HepG2 (cell line): ENCODE data around the gene MTR. TPM values are rescaled to one million over a fixed set of nuclear protein-coding genes. Genes with fewer than 3 reads are reported as not detected.

ENCODE experiments used
- ARNTL ChIP-seq: sonication (generic); formaldehyde crosslinking; IDR thresholded peaks from 2 replicates; pipeline ENCODE4 v1.4.0; 2020; ENCODE audit warnings: mild to moderate bottlenecking, missing genetic modification reagents
- HHEX ChIP-seq: IDR thresholded peaks from 2 replicates; pipeline ENCODE4 v1.6.1; 2016; ENCODE audit warnings: control low read depth
- JUNB ChIP-seq: sonication (generic); formaldehyde crosslinking; IDR thresholded peaks from 2 replicates; pipeline ENCODE4 v1.8.0; 2022; ENCODE audit warnings: missing genetic modification reagents, mild to moderate bottlenecking, borderline replicate concordance
- KLF9 ChIP-seq: IDR thresholded peaks from 2 replicates; pipeline ENCODE4 v1.6.1; 2016; ENCODE audit warnings: low read depth
- MED13 ChIP-seq: sonication (generic); formaldehyde crosslinking; IDR thresholded peaks from 2 replicates; pipeline ENCODE4 v1.5.0; 2020; ENCODE audit warnings: missing genetic modification reagents
- SALL2 ChIP-seq: sonication (generic); formaldehyde crosslinking; IDR thresholded peaks from 2 replicates; pipeline ENCODE4 v1.8.1; 2023; ENCODE audit warnings: mild to moderate bottlenecking, missing genetic modification reagents, inconsistent platforms
- SSRP1 ChIP-seq: IDR thresholded peaks from 2 replicates; pipeline ENCODE4 v1.6.1; 2016; ENCODE audit warnings: control low read depth
- TFE3 ChIP-seq: IDR thresholded peaks from 2 replicates; pipeline ENCODE4 v1.6.1; 2016
- ZNF30 ChIP-seq: sonication (generic); formaldehyde crosslinking; IDR thresholded peaks from 2 replicates; pipeline ENCODE4 v1.5.0; 2020; ENCODE audit warnings: mild to moderate bottlenecking, missing genetic modification reagents
- ZNF607 ChIP-seq: sonication (generic); formaldehyde crosslinking; IDR thresholded peaks from 2 replicates; pipeline ENCODE4 v1.5.1; 2020; ENCODE audit warnings: missing genetic modification reagents, mild to moderate bottlenecking, borderline replicate concordance
- polyA plus RNA-seq, 8 experiments: library from polyadenylated mRNA; depleted of rRNA in 3 of 8; stranded (reverse) in 7 of 8; unstranded in 1 of 8; fragments of >200 nt; fragmentation: Illumina TruSeq in 4 of 8; extraction: Trizol in 4 of 8; gene quantifications; 2 replicates each; pipeline versions ENCODE4 v1.2.1 to v1.2.3, GENCODE V29; 2011 to 2016; ENCODE audit warnings: low read depth in 4 of 8, missing spikeins in 1 of 8, mixed read lengths in 1 of 8; ENCODE audit not compliant: insufficient read depth in 1 of 8
- total RNA-seq, 5 experiments: library from RNA; depleted of rRNA; stranded (reverse); fragments of >200 nt; fragmentation: Illumina TruSeq; extraction: Trizol; gene quantifications; 2 replicates each; pipeline ENCODE4 v1.2.3, GENCODE V29; 2016; ENCODE audit warnings: low read depth in 1 of 5
- TF ChIP-seq, protein P1 (sequence below), 2 experiments: sonication (generic) in 1 of 2; formaldehyde crosslinking in 1 of 2; IDR thresholded peaks; 2 replicates each; pipeline versions ENCODE4 v1.4.0 to v1.6.1; 2016 to 2020; ENCODE audit warnings: borderline replicate concordance in 1 of 2, low read depth in 1 of 2, mild to moderate bottlenecking in 1 of 2, missing genetic modification reagents in 1 of 2
- TF ChIP-seq, protein P2 (sequence below): sonication (generic); formaldehyde crosslinking; conservative IDR thresholded peaks from 2 replicates; pipeline ENCODE4 v1.4.0; 2020; ENCODE audit warnings: missing genetic modification reagents

Gene MTR
- total and polyA plus RNA-seq, 2 of the 13 experiments (the other 11 are each of a cell fraction or from before 2014, with no cell fraction given), result 16.3 to 36.1 TPM

DNA sequence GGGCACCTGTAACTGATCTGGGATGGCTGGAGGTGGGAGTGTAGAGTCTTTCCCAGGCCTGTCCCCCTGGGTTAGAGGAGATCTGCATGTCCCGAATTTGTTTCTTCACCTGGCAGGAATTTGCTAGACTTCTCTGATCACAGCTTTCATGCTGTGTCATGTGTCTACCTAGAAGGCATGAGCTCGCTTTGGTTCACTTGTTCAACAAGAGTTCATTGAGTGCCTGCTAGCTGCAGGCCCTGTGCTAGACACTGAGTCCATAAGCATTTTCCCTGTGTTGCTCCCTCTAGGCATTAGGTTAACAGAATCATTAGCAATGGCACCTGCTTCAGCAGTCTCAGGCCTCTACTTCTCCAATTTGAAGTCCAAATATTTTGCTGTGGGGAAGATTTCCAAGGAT is 101.6 kb downstream of the MTR start (continued):
- TF ChIP-seq TFE3 (CRISPR knock-in tag), result no peak
- TF ChIP-seq MED13 (CRISPR knock-in tag), result no peak
- no peak for TF ChIP-seq JUNB (CRISPR knock-in tag)
- TF ChIP-seq, protein P1, sequence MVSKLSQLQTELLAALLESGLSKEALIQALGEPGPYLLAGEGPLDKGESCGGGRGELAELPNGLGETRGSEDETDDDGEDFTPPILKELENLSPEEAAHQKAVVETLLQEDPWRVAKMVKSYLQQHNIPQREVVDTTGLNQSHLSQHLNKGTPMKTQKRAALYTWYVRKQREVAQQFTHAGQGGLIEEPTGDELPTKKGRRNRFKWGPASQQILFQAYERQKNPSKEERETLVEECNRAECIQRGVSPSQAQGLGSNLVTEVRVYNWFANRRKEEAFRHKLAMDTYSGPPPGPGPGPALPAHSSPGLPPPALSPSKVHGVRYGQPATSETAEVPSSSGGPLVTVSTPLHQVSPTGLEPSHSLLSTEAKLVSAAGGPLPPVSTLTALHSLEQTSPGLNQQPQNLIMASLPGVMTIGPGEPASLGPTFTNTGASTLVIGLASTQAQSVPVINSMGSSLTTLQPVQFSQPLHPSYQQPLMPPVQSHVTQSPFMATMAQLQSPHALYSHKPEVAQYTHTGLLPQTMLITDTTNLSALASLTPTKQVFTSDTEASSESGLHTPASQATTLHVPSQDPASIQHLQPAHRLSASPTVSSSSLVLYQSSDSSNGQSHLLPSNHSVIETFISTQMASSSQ (IDR thresholded peaks at IDR 0.05; ENCODE audit: low read depth), result no peak
- TF ChIP-seq, protein P1 (CRISPR knock-in tag; IDR thresholded peaks at IDR 0.05; ENCODE audit: borderline replicate concordance), result no peak
- TF ChIP-seq HHEX (CRISPR knock-in tag), result no peak
- no peak for TF ChIP-seq ZNF607 (CRISPR knock-in tag)
- TF ChIP-seq SSRP1 (CRISPR knock-in tag), result no peak
- TF ChIP-seq, protein P2, sequence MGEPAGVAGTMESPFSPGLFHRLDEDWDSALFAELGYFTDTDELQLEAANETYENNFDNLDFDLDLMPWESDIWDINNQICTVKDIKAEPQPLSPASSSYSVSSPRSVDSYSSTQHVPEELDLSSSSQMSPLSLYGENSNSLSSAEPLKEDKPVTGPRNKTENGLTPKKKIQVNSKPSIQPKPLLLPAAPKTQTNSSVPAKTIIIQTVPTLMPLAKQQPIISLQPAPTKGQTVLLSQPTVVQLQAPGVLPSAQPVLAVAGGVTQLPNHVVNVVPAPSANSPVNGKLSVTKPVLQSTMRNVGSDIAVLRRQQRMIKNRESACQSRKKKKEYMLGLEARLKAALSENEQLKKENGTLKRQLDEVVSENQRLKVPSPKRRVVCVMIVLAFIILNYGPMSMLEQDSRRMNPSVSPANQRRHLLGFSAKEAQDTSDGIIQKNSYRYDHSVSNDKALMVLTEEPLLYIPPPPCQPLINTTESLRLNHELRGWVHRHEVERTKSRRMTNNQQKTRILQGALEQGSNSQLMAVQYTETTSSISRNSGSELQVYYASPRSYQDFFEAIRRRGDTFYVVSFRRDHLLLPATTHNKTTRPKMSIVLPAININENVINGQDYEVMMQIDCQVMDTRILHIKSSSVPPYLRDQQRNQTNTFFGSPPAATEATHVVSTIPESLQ (CRISPR knock-in tag), result no peak
- TF ChIP-seq ZNF30 (CRISPR knock-in tag), result no peak
- TF ChIP-seq ARNTL (CRISPR knock-in tag), result no peak
- TF ChIP-seq SALL2, result no peak
- no peak for TF ChIP-seq KLF9 (CRISPR knock-in tag)
